Activated T-cell treated with anti-CD3 and anti-CD28 coated beads, Interleukin-2, amount 50 U/mL, for 48 hours (primary cell): ENCODE results near the gene CRMP1.
"Not testable (repeated sequence)": the region's sequence is repeated elsewhere in the genome, so short reads cannot be mapped to it uniquely, and the experiment has no call there.

Experiments
- DNase-seq, 2 experiments: peaks; one replicate each; pipeline ENCODE4 v3.0.0-alpha.2; 2020

CRMP1 gene

GRCh38 chr4:5887361-5888221 is 5.3 kb downstream of the CRMP1 start:
- no peak for DNase-seq

- no peak for DNase-seq
These were observed 5.9 kb downstream of the CRMP1 start for GRCh38 chr4:5887011-5887360.

GRCh38 chr4:5885733-5886132 is 7.2 kb downstream of the CRMP1 start:
- DNase-seq = no peak

- no peak for DNase-seq
These were observed 8.1 kb downstream of the CRMP1 start for GRCh38 chr4:5884796-5885195.

- DNase-seq = no peak
These were observed 9.0 kb downstream of the CRMP1 start for GRCh38 chr4:5883916-5884315.

- no peak for DNase-seq
These were observed 9.9 kb downstream of the CRMP1 start for GRCh38 chr4:5882947-5883346.

- no peak for DNase-seq
These were observed 11.5 kb downstream of the CRMP1 start for GRCh38 chr4:5881340-5881739.

- no peak for DNase-seq
These were observed 14.5 kb downstream of the CRMP1 start for GRCh38 chr4:5878359-5878758.

GRCh38 chr4:5877392-5877791 is 15.5 kb downstream of the CRMP1 start:
- no peak for DNase-seq

GRCh38 chr4:5874811-5875449 is 18.0 kb downstream of the CRMP1 start:
- no peak for DNase-seq

- no peak for DNase-seq
These were observed 22.2 kb downstream of the CRMP1 start for GRCh38 chr4:5870701-5871100.

- no peak for DNase-seq
These were observed 22.8 kb downstream of the CRMP1 start for GRCh38 chr4:5869966-5870619.

GRCh38 chr4:5867866-5868265 is 25.0 kb downstream of the CRMP1 start:
- DNase-seq = no peak

- no peak for DNase-seq
These were observed 25.8 kb downstream of the CRMP1 start for GRCh38 chr4:5866841-5867813.

- DNase-seq = no peak
These were observed 26.8 kb downstream of the CRMP1 start for GRCh38 chr4:5865896-5866599.

- DNase-seq = peak; percentile 63 to 73
These were observed 29.3 kb downstream of the CRMP1 start for GRCh38 chr4:5863461-5864113.

GRCh38 chr4:5858020-5858769 is 34.7 kb downstream of the CRMP1 start:
- DNase-seq = no peak

- DNase-seq = no peak
These were observed 35.7 kb downstream of the CRMP1 start for GRCh38 chr4:5857199-5857598.

GRCh38 chr4:5856362-5856761 is 36.5 kb downstream of the CRMP1 start:
- DNase-seq = not testable (repeated sequence)

GRCh38 chr4:5854929-5855328 is 38.0 kb downstream of the CRMP1 start:
- DNase-seq = no peak
